ENCODE results near the gene DYTN.

Gene DYTN

DNA sequence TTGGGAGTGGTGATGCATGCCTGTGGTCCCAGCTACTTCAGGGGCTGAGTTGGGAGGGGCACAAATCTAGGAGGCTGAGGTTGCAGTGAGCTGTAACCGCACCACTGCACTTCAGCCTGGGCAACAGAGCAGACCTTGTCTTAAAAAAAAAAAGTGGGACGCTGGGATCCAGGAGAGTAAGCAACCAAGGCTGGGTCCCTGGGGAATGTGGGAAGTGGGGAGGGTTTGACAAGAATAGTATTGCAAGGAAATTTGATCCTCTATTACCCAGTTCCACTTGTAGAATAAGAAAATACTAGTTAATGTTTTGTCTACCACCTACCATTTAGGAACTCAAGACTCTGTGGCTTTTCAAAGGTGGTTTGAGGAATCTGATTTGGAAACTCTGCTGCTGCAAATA is 21.1 kb upstream of the DYTN start:
- no peak overlapping the region for H3K4me3 ChIP-seq (ENCODE audit: low read length)
- H3K4me2 ChIP-seq (ENCODE audit: low read depth, low read length) = no peak overlapping the region
- H3K9me2 ChIP-seq (replicated peaks; ENCODE audit: insufficient read depth, low read length) = no peaks in the 10 kb centered on the region
- H3F3A ChIP-seq (ENCODE audit: insufficient read depth, low read length) = no peaks in the 10 kb centered on the region
- DNase-seq = no peak
- TF ChIP-seq EZH2 (optimal IDR thresholded peaks at IDR 0.05; ENCODE audit: low read depth, low read length) = no peak
- no peak for TF ChIP-seq EZH2phosphoT487 (IDR thresholded peaks at IDR 0.05; ENCODE audit: low read length)
- TF ChIP-seq, protein P1, sequence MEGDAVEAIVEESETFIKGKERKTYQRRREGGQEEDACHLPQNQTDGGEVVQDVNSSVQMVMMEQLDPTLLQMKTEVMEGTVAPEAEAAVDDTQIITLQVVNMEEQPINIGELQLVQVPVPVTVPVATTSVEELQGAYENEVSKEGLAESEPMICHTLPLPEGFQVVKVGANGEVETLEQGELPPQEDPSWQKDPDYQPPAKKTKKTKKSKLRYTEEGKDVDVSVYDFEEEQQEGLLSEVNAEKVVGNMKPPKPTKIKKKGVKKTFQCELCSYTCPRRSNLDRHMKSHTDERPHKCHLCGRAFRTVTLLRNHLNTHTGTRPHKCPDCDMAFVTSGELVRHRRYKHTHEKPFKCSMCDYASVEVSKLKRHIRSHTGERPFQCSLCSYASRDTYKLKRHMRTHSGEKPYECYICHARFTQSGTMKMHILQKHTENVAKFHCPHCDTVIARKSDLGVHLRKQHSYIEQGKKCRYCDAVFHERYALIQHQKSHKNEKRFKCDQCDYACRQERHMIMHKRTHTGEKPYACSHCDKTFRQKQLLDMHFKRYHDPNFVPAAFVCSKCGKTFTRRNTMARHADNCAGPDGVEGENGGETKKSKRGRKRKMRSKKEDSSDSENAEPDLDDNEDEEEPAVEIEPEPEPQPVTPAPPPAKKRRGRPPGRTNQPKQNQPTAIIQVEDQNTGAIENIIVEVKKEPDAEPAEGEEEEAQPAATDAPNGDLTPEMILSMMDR (IDR thresholded peaks at IDR 0.05; ENCODE audit: low read length) = no peak
- no peak overlapping the region for H3K9ac ChIP-seq (ENCODE audit: low read length)
- no peak overlapping the region for H2AFZ ChIP-seq (ENCODE audit: low read length)
- H3K79me2 ChIP-seq (ENCODE audit: low read length) = no peaks in the 10 kb centered on the region
- no peaks in the 10 kb centered on the region for H3K27me3 ChIP-seq (replicated peaks; ENCODE audit: insufficient read depth, low read length)
- H4K20me1 ChIP-seq (ENCODE audit: insufficient read depth, low read length) = no peaks in the 10 kb centered on the region
- no peak overlapping the region for H3K27ac ChIP-seq (ENCODE audit: low read length)
- H3K36me3 ChIP-seq (replicated peaks; ENCODE audit: insufficient read depth, low read length) = no peaks in the 10 kb centered on the region
- H3K9me3 ChIP-seq (replicated peaks; ENCODE audit: insufficient read depth, low read length) = no peaks in the 10 kb centered on the region
- H3K4me1 ChIP-seq (ENCODE audit: low read length) = no peaks in the 10 kb centered on the region

DNA sequence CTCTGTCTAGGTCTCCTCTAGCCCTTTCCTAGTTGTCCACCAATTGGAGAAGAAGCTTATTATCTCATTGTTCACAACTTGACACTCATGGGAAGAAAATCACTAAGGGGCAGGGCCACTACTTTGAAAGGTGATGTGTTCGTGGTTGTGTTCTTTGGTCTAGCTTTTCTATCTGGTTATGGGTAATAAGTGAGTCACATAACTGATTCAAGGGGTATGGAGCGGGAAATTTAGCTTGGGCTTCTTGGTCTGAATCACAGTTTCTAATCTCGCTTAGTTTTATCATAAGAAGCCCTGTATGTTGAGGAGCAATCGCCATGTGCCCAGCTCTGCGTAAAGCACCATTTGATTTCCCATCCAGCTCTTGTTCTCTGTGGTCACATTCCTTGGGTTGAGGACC is 18.7 kb upstream of the DYTN start:
- H3K36me3 ChIP-seq (replicated peaks; ENCODE audit: insufficient read depth, low read length) = no peaks in the 10 kb centered on the region
- H4K20me1 ChIP-seq (ENCODE audit: insufficient read depth, low read length) = no peaks in the 10 kb centered on the region
- H3K9me2 ChIP-seq (replicated peaks; ENCODE audit: insufficient read depth, low read length) = no peaks in the 10 kb centered on the region
- H2AFZ ChIP-seq (ENCODE audit: low read length) = no peak overlapping the region
- no peaks in the 10 kb centered on the region for H3K9me3 ChIP-seq (replicated peaks; ENCODE audit: insufficient read depth, low read length)
- no peaks in the 10 kb centered on the region for H3K4me1 ChIP-seq (ENCODE audit: low read length)
- no peak overlapping the region for H3K9ac ChIP-seq (ENCODE audit: low read length)
- H3F3A ChIP-seq (ENCODE audit: insufficient read depth, low read length) = no peaks in the 10 kb centered on the region
- H3K4me2 ChIP-seq (ENCODE audit: low read depth, low read length) = no peak overlapping the region
- H3K4me3 ChIP-seq (ENCODE audit: low read length) = no peak overlapping the region
- DNase-seq = no peak
- no peaks in the 10 kb centered on the region for H3K79me2 ChIP-seq (ENCODE audit: low read length)
- H3K27me3 ChIP-seq (replicated peaks; ENCODE audit: insufficient read depth, low read length) = no peaks in the 10 kb centered on the region
- TF ChIP-seq, protein P1 (IDR thresholded peaks at IDR 0.05; ENCODE audit: low read length) = no peak
- TF ChIP-seq EZH2phosphoT487 (IDR thresholded peaks at IDR 0.05; ENCODE audit: low read length) = no peak
- no peak overlapping the region for H3K27ac ChIP-seq (ENCODE audit: low read length)

DNA sequence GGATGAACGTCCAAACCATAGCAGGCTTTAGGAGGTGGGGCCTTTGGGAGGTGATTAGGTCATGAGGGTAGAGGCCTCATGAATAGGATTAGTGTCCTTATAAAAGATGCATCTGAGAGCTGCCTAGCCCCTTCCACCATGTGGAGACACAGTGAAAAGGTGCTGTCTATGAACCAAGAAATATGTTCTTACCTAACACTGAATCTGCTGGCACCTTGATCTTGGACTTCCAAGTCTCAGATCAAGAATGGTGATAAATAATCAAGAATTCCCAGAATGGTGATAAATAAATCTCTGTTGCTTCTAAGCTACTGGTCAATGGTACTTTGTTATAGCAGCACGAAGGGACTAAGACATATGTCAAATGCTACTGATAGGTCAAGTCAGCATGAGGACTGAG is 15.1 kb upstream of the DYTN start:
- no peaks in the 10 kb centered on the region for H4K20me1 ChIP-seq (ENCODE audit: insufficient read depth, low read length)
- no peaks in the 10 kb centered on the region for H3K4me1 ChIP-seq (ENCODE audit: low read length)
- DNase-seq = no peak
- H3K27me3 ChIP-seq (replicated peaks; ENCODE audit: insufficient read depth, low read length) = no peaks in the 10 kb centered on the region
- H2AFZ ChIP-seq (ENCODE audit: low read length) = no peak overlapping the region
- no peak overlapping the region for H3K9ac ChIP-seq (ENCODE audit: low read length)
- H3K4me2 ChIP-seq (ENCODE audit: low read depth, low read length) = no peak overlapping the region
- H3K36me3 ChIP-seq (replicated peaks; ENCODE audit: insufficient read depth, low read length) = no peaks in the 10 kb centered on the region
- no peak for TF ChIP-seq EZH2 (optimal IDR thresholded peaks at IDR 0.05; ENCODE audit: low read depth, low read length)
- TF ChIP-seq EZH2phosphoT487 (IDR thresholded peaks at IDR 0.05; ENCODE audit: low read length) = no peak
- TF ChIP-seq, protein P1 (IDR thresholded peaks at IDR 0.05; ENCODE audit: low read length) = no peak
- no peaks in the 10 kb centered on the region for H3K9me3 ChIP-seq (replicated peaks; ENCODE audit: insufficient read depth, low read length)
- H3K79me2 ChIP-seq (ENCODE audit: low read length) = no peaks in the 10 kb centered on the region
- H3K9me2 ChIP-seq (replicated peaks; ENCODE audit: insufficient read depth, low read length) = no peaks in the 10 kb centered on the region
- no peak overlapping the region for H3K27ac ChIP-seq (ENCODE audit: low read length)
- H3F3A ChIP-seq (ENCODE audit: insufficient read depth, low read length) = no peaks in the 10 kb centered on the region
- no peak overlapping the region for H3K4me3 ChIP-seq (ENCODE audit: low read length)

All from MM.1S (cell line).